H1 (cell line): ENCODE results near the gene TUBGCP2. TPM values are rescaled to one million over a fixed set of nuclear protein-coding genes. Genes with fewer than 3 reads are reported as not detected.

Experiments
- polyA plus RNA-seq, 7 experiments: library from polyadenylated mRNA; depleted of rRNA in 3 of 7; stranded (reverse) in 5 of 7; unstranded in 2 of 7; fragments of >200 nt in 5 of 7; fragments of 200-250 nt in 2 of 7; gene quantifications; 1 replicate in 5 of 7; 2 replicates in 1 of 7; 4 replicates in 1 of 7; pipeline versions ENCODE4 v1.2.1 to v1.2.3, GENCODE V29; 2011 to 2013; ENCODE audit warnings: missing spikeins in 2 of 7, mixed read lengths in 2 of 7
- total RNA-seq: library from RNA; stranded (reverse); fragmentation: NEBNext Ultra II Directional; extraction: Animal tissue kit (Norgen Biotek cat#: 25700); gene quantifications from 2 replicates; pipeline ENCODE4 v1.2.1, GENCODE V29; 2021
- TF ChIP-seq, protein P1 (sequence below): IDR thresholded peaks from 2 replicates; pipeline ENCODE4 v1.6.1; 2012; ENCODE audit warnings: inconsistent platforms

TUBGCP2 gene
- total and polyA plus RNA-seq, 2 of the 8 experiments (the other 6 are each of a cell fraction or from before 2014, with no cell fraction given): 34.9 to 51.9 TPM

DNA sequence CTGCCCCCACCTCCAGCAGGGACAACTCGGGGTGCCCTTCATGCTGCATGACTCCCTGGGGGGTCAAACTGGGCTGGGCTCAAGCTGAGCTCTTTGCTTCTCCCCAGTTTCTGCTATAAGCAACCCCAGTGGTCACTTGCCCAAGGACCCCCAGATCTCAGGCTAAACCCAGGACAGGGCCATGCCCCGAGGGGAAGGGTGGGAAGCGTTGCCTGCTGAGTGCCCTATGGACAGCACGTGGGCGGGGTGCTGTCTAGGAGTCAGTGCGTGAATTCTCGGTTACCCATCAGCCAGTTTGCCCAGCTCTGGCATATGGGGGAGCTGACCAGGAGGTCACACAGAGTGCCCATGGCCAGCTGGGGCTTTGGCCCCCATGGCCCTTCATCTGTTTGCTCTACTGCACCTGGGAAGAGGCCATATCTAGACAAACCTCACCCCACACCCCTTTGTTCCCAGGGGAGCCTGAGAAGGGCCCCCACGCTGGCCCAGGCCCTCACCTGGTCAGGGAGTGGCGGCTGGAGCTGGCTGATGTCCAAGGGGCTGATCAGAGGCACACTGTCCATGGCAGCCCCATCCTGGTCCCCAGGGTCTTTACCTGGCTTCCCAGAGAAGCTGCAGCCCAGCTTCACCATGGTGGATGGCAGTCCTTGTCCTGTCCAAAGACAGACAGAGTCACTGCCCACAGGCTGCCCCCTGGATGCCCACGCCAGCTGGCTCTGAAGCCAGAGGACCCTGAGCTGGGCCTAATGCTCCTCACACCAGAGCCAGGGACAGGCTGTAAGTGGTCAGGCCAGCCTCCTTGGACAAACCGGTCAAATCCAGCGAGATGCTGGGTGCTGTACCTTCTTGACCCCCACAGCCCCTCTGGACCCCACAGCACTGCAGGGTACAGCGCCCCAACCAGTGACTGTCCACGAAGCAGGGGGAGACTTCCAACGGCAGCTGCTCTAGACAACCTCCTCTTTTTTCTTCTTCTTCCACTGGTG is 20.0 kb upstream of the TUBGCP2 start (continued):
- TF ChIP-seq, protein P1, sequence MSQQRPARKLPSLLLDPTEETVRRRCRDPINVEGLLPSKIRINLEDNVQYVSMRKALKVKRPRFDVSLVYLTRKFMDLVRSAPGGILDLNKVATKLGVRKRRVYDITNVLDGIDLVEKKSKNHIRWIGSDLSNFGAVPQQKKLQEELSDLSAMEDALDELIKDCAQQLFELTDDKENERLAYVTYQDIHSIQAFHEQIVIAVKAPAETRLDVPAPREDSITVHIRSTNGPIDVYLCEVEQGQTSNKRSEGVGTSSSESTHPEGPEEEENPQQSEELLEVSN: no peak
